HG03060 (cell line): ENCODE measurements around the gene SRP14.
"Not testable (repeated sequence)": the region's sequence is repeated elsewhere in the genome, so short reads cannot be mapped to it uniquely, and the experiment has no call there.

Experiments used
- ATAC-seq: cut with Tn5 transposase; IDR thresholded peaks from one replicate; pipeline ENCODE4 v1.9.1; 2021; ENCODE audit warnings: low read depth, moderate number of reproducible peaks; ENCODE audit not compliant: unreplicated experiment

SRP14 gene

GRCh38 chr15:40032125-40032839, 6.7 kb downstream of the SRP14 start:
- no peak for ATAC-seq

GRCh38 chr15:40031300-40031699, 7.7 kb downstream of the SRP14 start:
- no peak for ATAC-seq

DNA sequence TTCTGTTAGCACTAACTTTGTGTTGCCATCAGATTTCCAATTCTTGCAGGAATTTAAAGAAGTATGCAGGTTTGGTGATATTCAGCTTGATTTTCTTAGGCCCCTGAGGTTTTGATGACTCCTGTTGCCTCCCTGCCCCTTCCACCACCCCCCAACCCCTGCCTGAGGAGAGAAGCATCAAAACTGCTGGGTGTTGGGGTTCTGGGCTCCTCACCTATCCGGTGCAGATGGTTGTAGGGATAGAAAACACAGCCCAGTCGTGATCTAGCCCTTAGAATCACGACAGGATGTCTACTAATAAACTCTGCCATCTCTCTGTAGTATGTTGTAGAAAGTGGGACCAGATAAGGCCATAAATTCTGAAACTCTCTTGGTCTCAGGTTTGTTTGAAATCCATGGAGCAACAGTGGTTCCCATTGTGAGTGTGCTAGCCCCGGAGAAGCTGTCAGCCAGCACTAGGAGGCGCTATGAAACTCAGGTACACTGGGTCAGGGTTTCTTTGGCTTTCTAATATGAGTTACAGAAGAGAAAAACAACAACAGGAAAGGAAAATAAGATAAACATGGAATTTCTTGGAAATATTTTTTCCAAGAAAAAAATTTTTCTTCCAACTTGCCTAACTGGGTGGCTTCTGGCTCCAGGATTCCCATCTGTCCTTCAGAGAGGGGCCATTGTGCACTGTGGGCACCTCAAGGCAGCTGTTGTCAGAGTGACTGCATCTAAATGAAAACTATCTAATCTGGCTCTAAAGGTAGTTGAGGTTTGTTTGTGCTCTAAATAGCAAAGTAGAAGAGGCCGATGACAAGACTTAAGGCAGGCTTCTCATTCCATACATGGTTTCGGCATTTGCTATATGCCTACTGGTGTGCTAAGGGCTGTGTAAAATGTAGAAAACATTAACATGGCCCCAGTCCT, 8.7 kb downstream of the SRP14 start:
- no peak for ATAC-seq

DNA sequence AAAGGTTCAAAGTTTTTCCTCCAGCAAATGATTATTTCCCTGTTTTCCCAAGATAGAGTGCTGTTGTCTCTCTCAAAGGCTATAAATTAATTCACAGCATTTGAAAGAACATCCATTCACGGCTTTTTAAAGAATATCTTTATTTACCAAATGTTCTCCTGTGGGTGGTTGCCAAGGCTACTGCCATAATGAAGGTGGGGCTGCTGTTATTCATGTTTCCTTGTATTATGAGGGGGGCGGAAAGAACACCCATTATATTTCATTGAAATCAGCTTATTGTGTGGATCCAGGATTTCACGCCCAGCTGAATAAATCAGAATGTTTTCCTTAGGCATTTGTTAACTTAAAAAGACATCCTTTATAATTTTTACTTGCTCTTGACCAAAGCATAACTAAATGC, 10.1 kb downstream of the SRP14 start:
- ATAC-seq: no peak

DNA sequence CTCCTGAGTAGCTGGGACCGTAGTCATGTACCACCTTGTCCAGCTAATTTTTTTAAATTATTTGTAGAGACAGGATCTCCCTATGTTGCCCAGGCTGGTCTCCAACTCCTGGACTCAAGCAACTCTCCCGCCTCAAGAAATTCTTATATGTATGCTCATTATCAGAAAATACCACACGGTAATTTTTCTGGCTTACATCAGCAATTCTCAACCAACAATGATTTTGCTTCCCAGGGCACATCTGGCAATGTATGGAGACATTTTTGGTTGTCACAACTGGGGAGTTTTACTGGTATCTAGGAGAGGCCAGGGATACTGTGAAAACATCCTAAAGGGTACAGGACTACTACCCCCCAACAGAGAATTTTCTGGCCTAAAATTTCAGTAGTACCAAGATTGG, 10.8 kb downstream of the SRP14 start:
- no peak for ATAC-seq

- ATAC-seq: no peak
Observed at GRCh38 chr15:40016224-40016865, 22.6 kb downstream of the SRP14 start.

DNA sequence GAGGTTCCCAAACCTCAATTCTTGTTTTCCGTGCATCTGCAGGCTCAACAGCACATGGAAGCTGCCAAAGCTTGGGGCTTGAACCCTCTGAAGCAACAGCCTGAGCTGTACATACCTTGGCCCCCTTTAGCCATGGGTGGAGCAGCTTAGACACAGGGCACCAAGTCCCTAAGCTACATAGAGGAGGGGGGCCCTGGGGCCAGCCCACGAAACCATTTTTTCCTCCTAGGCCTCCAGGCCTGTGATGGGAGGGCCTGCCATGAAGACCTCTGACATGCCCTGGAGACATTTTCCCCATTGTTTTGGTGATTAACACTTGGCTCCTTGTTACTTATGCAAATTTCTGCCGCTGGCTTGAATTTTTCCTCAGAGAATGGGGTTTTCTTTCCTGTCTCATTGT, 24.6 kb downstream of the SRP14 start:
- ATAC-seq: no peak

DNA sequence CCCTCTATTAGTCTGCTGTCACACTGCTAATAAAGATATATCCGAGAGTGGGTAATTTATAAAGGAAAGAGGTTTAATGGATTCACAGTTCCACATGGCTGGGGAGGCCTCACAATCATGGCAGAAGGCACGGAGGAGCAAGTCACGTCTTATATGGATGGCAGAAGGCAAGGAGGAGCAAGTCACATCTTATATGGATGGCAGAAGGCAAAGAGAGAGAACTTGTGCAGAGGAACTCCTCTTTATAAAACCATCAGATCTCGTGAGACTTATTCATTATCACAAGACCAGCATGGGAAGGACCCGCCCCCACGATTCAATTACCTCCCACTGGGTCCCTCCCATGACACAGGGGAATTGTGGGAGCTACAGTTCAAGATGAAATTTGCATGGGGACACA, 25.6 kb downstream of the SRP14 start:
- ATAC-seq: not testable (repeated sequence)

- ATAC-seq: no peak
Observed at GRCh38 chr15:40011303-40011702, 27.7 kb downstream of the SRP14 start.

DNA sequence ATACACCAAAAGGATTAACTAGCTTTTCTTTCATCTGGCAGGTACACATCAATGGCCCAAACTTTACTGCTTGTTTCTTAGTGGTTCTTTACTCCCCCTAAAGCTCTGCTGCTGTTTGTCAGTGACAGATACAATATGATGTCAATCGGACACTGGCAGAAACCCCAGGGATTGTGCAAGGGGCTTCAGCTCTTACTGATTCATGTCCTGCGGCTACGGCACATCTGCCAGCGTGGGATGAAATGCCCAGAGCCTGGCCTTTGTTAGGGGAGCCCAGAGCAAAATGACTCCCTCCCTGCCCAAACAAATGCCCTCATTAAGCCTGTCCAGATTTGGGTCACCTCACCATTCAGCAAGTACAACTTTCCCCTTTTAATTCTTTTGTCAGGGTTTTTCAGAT, 28.3 kb downstream of the SRP14 start:
- ATAC-seq: no peak

- ATAC-seq: no peak
Observed at GRCh38 chr15:40008061-40008765, 30.8 kb downstream of the SRP14 start.

GRCh38 chr15:40006646-40007045, 32.3 kb downstream of the SRP14 start:
- ATAC-seq: no peak

DNA sequence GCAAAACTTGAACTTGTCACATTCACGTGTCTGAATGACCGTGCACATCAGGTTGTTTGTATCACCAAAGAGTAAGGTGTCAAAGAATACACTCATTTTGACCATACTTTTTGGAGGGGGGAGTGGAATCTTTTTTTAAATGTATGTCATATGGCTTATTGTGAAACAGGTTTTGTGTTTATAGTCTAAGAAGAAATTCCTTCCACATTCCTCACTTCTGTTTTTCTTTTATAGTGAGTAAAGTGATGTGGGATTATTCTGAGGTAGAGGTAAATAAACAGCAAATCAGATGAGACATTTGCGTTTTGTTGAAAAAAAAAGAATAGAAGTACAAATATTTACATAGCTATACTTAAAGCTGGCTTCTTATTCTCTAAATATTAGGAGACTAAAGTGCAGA, 33.0 kb downstream of the SRP14 start:
- no peak for ATAC-seq

DNA sequence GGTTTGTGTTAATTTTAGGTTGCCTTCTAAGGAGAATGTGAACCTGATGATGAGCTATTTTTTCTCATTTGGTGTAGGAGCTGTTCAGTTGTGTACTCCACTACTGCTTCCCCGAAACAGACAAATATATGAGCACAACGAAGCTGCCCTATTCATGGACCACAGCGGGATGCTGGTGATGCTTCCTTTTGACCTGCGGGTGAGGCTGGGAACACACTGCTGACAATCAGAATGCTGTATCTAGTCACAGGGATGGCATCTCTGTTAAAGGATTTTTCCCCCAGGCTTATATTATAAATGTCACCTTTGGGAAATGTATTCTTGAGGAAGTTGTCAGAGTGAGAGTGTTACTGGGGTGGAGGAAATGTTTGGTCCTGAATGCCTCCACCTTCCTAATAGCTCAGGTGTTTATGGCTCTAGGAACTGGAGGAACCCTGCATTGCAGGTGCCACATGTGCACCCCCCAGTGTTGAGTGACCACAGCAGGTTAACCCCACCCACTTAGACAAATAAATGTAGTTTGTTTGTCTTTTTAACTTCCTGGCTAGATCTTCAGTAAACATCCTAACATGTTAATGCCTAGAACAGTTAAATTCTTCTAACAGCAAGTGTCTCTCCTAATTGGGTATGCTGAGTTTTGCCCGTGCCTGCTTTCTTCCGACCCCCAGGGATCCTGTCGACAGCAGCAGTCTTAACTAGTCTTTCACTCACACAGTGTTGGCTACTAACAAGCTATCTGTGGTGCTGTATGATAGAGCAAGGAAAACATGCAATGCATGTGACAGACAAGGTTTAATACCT, 35.7 kb downstream of the SRP14 start:
- ATAC-seq: no peak

DNA sequence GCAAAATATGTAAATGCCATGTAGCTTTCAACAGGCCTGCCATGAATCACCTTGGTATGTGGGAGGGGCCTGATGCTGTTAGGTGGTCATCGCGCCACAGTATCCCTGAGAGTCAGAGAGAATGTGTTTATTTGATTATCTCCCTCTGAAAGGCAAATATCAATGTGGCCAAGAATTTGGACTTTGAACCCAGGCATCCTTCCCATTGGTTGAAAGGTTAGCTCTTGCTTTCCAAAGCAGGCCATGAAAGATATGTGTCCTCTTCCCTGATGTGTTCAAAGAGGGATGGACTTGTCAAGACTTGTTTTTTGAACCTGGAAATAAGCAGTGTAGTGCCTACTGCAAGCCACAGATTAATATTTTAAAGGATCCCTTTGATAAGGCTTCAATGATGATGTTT, 36.7 kb downstream of the SRP14 start:
- no peak for ATAC-seq

GRCh38 chr15:39999538-40000200, 39.3 kb downstream of the SRP14 start:
- no peak for ATAC-seq

DNA sequence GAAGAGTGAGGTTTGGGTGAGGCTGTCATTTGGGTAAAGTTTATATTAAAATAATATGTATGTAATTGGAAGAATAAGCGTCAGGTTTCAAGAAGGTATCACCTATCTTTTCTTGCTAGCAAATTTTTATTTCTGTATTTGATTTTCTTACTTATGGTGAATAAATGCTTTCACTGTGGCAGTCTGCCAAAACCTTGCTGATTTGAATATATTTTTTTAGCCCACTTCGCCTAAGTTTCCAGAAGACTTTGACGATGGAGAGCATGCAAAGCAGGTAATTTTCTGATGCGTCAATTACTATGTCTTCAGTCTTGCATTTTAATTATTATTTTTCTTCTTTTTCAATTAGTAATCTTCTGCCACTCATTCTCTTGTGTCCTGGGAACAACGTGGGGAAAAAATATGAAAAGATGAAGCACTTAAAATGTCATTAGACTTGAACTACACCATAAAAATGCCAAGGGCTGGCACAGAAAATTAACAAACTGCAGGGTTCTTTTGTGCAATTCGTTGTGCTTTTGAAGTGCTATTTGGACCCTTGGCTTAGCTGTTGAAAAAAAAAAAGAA, 40.4 kb downstream of the SRP14 start:
- no peak for ATAC-seq

DNA sequence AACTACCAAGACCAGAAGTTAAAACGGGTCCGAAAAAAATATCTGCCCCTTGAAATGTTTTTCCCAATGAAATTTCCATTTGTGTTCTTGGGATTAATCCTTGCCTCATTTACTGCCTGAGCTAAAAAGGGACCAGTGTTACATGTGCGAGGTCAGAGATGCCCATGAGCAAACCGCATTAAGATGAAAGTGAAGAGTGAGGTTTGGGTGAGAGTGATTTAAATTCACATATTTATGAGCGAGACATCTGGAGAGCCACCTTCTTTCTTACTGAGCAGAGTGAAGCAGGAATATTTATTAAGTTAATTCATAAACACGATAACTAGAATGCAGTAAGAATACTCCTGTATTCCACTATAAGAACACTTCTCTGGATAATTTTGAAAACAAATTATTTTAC, 41.3 kb downstream of the SRP14 start:
- no peak for ATAC-seq

GRCh38 chr15:39997031-39997430, 42.0 kb downstream of the SRP14 start:
- no peak for ATAC-seq
